Measurements from ENCODE around the gene ATP13A3.

- TF ChIP-seq CTCF (IDR thresholded peaks at IDR 0.05; ENCODE audit: low read length) (no peak), EZH2 (IDR thresholded peaks at IDR 0.05; ENCODE audit: borderline replicate concordance, low read length) (no peak)
Measured at GRCh38 chr3:194357681-194358080, 129.1 kb downstream of the ATP13A3 start.
